NCI-H187 (cell line): Measurements from ENCODE around the gene LOXL1.

ENCODE experiments used
- DNase-seq, 2 experiments: peaks; one replicate each; lab custom pipeline; 2025; lab: John Stamatoyannopoulos, UW

Gene LOXL1

GRCh38 chr15:73899197-73900094, 26.8 kb upstream of the LOXL1 start:
- no peak for DNase-seq

- DNase-seq = no peak
These were observed 26.1 kb upstream of the LOXL1 start for GRCh38 chr15:73900095-73900712.

- no peak for DNase-seq
These were observed 25.0 kb upstream of the LOXL1 start for GRCh38 chr15:73901126-73901810.

- no peak for DNase-seq
These were observed 23.9 kb upstream of the LOXL1 start for GRCh38 chr15:73902121-73903020.

- no peak for DNase-seq
These were observed 22.0 kb upstream of the LOXL1 start for GRCh38 chr15:73904026-73904815.

- DNase-seq = no peak
These were observed 20.9 kb upstream of the LOXL1 start for GRCh38 chr15:73905225-73905827.

GRCh38 chr15:73906346-73907034, 19.8 kb upstream of the LOXL1 start:
- DNase-seq = no peak

- DNase-seq = no peak
These were observed 19.2 kb upstream of the LOXL1 start for GRCh38 chr15:73907035-73907408.

GRCh38 chr15:73908030-73908821, 18.0 kb upstream of the LOXL1 start:
- DNase-seq = peak; percentile 5 to 18

GRCh38 chr15:73908822-73909122, 17.5 kb upstream of the LOXL1 start:
- no peak for DNase-seq

GRCh38 chr15:73909651-73910050, 16.6 kb upstream of the LOXL1 start:
- DNase-seq = no peak

GRCh38 chr15:73910522-73911303, 15.5 kb upstream of the LOXL1 start:
- DNase-seq = no peak

GRCh38 chr15:73912030-73912596, 14.1 kb upstream of the LOXL1 start:
- no peak for DNase-seq

GRCh38 chr15:73914145-73914544, 12.1 kb upstream of the LOXL1 start:
- no peak for DNase-seq

- DNase-seq = no peak
These were observed 11.2 kb upstream of the LOXL1 start for GRCh38 chr15:73915082-73915481.

GRCh38 chr15:73918784-73919183, 7.5 kb upstream of the LOXL1 start:
- no peak for DNase-seq

GRCh38 chr15:73919706-73920105, 6.6 kb upstream of the LOXL1 start:
- no peak for DNase-seq

- DNase-seq = no peak
These were observed 4.9 kb upstream of the LOXL1 start for GRCh38 chr15:73921254-73921925.
